ENCODE results near the gene NPIPA7.
"Not testable (repeated sequence)": the region's sequence is repeated elsewhere in the genome, so short reads cannot be mapped to it uniquely, and the experiment has no call there.

Gene NPIPA7

GRCh38 chr16:16378840-16379239, at the start of gene NPIPA7:
Gene NPIPA7 (plus strand): TSS chr16:16379140. CDS start chr16:16379245, 105 bp downstream.
- DNase-seq (ENCODE audit: low read depth); in situ Hi-C loops (cut with HindIII; ENCODE audit: low sequenced_read_pairs); H3K4me3 ChIP-seq (ENCODE audit: low read depth, low read length): not testable (repeated sequence)

GRCh38 chr16:16331466-16331865, 47.5 kb upstream of the NPIPA7 start:
- in situ Hi-C loops (cut with HindIII; ENCODE audit: low sequenced_read_pairs); DNase-seq (ENCODE audit: low read depth); H3K4me3 ChIP-seq (ENCODE audit: low read depth, low read length): not testable (repeated sequence)

- in situ Hi-C loops (cut with HindIII; ENCODE audit: low sequenced_read_pairs); H3K4me3 ChIP-seq (ENCODE audit: low read depth, low read length); DNase-seq (ENCODE audit: low read depth): not testable (repeated sequence)
Measured at GRCh38 chr16:16357556-16357955, 21.4 kb upstream of the NPIPA7 start.

- in situ Hi-C loops (cut with HindIII; ENCODE audit: low sequenced_read_pairs); DNase-seq (ENCODE audit: low read depth); H3K4me3 ChIP-seq (ENCODE audit: low read depth, low read length): not testable (repeated sequence)
Measured at GRCh38 chr16:16358539-16359240, 20.2 kb upstream of the NPIPA7 start.

GRCh38 chr16:16363595-16363994, 15.3 kb upstream of the NPIPA7 start:
- H3K4me3 ChIP-seq (ENCODE audit: low read depth, low read length); DNase-seq (ENCODE audit: low read depth); in situ Hi-C loops (cut with HindIII; ENCODE audit: low sequenced_read_pairs): not testable (repeated sequence)

- in situ Hi-C loops (cut with HindIII; ENCODE audit: low sequenced_read_pairs); H3K4me3 ChIP-seq (ENCODE audit: low read depth, low read length); DNase-seq (ENCODE audit: low read depth): not testable (repeated sequence)
Measured at GRCh38 chr16:16364100-16364499, 14.8 kb upstream of the NPIPA7 start.

GRCh38 chr16:16364701-16365100, 14.2 kb upstream of the NPIPA7 start:
- DNase-seq (ENCODE audit: low read depth); H3K4me3 ChIP-seq (ENCODE audit: low read depth, low read length); in situ Hi-C loops (cut with HindIII; ENCODE audit: low sequenced_read_pairs): not testable (repeated sequence)

GRCh38 chr16:16365319-16365718, 13.6 kb upstream of the NPIPA7 start:
- in situ Hi-C loops (cut with HindIII; ENCODE audit: low sequenced_read_pairs); DNase-seq (ENCODE audit: low read depth); H3K4me3 ChIP-seq (ENCODE audit: low read depth, low read length): not testable (repeated sequence)

GRCh38 chr16:16365851-16366250, 13.1 kb upstream of the NPIPA7 start:
- in situ Hi-C loops (cut with HindIII; ENCODE audit: low sequenced_read_pairs); DNase-seq (ENCODE audit: low read depth); H3K4me3 ChIP-seq (ENCODE audit: low read depth, low read length): not testable (repeated sequence)

GRCh38 chr16:16366552-16367284, 12.2 kb upstream of the NPIPA7 start:
- DNase-seq (ENCODE audit: low read depth); in situ Hi-C loops (cut with HindIII; ENCODE audit: low sequenced_read_pairs); H3K4me3 ChIP-seq (ENCODE audit: low read depth, low read length): not testable (repeated sequence)

- in situ Hi-C loops (cut with HindIII; ENCODE audit: low sequenced_read_pairs); DNase-seq (ENCODE audit: low read depth); H3K4me3 ChIP-seq (ENCODE audit: low read depth, low read length): not testable (repeated sequence)
Measured at GRCh38 chr16:16367285-16367628, 11.7 kb upstream of the NPIPA7 start.

GRCh38 chr16:16369081-16369856, 9.7 kb upstream of the NPIPA7 start:
- in situ Hi-C loops (cut with HindIII; ENCODE audit: low sequenced_read_pairs); H3K4me3 ChIP-seq (ENCODE audit: low read depth, low read length); DNase-seq (ENCODE audit: low read depth): not testable (repeated sequence)

- DNase-seq (ENCODE audit: low read depth); H3K4me3 ChIP-seq (ENCODE audit: low read depth, low read length); in situ Hi-C loops (cut with HindIII; ENCODE audit: low sequenced_read_pairs): not testable (repeated sequence)
Measured at GRCh38 chr16:16371136-16371735, 7.7 kb upstream of the NPIPA7 start.

GRCh38 chr16:16374192-16374591, 4.7 kb upstream of the NPIPA7 start:
- DNase-seq (ENCODE audit: low read depth); in situ Hi-C loops (cut with HindIII; ENCODE audit: low sequenced_read_pairs); H3K4me3 ChIP-seq (ENCODE audit: low read depth, low read length): not testable (repeated sequence)

- in situ Hi-C loops (cut with HindIII; ENCODE audit: low sequenced_read_pairs); DNase-seq (ENCODE audit: low read depth); H3K4me3 ChIP-seq (ENCODE audit: low read depth, low read length): not testable (repeated sequence)
Measured at GRCh38 chr16:16399685-16400084, 20.7 kb downstream of the NPIPA7 start.

- DNase-seq (ENCODE audit: low read depth); in situ Hi-C loops (cut with HindIII; ENCODE audit: low sequenced_read_pairs); H3K4me3 ChIP-seq (ENCODE audit: low read depth, low read length): not testable (repeated sequence)
Measured at GRCh38 chr16:16402333-16402732, 23.4 kb downstream of the NPIPA7 start.

- in situ Hi-C loops (cut with HindIII; ENCODE audit: low sequenced_read_pairs); H3K4me3 ChIP-seq (ENCODE audit: low read depth, low read length); DNase-seq (ENCODE audit: low read depth): not testable (repeated sequence)
Measured at GRCh38 chr16:16404283-16404682, 25.3 kb downstream of the NPIPA7 start.

Measured in astrocyte of the cerebellum (primary cell).